Activated CD8-positive, alpha-beta memory T cell treated with anti-CD3 and anti-CD28 coated beads for 48 hours (primary cell): ENCODE results near the gene ASAP2.

ENCODE experiments used
- DNase-seq, 3 experiments: peaks; one replicate each; pipeline ENCODE4 v3.0.0-alpha.2; 2020; ENCODE audit warnings: low read depth in 2 of 3, low spot score in 2 of 3

ASAP2 gene

GRCh38 chr2:9205963-9206948, at the start of gene ASAP2:
ASAP2 (plus strand) TSS chr2:9206812; CDS start chr2:9207105, 293 bp downstream.
- DNase-seq = peak; percentile 6 to 24 (median 23)

- DNase-seq = no peak
These were observed 47.5 kb upstream of the ASAP2 start for GRCh38 chr2:9158786-9159779.

GRCh38 chr2:9160732-9161131, 45.9 kb upstream of the ASAP2 start:
- DNase-seq = no peak

GRCh38 chr2:9162841-9163240, 43.8 kb upstream of the ASAP2 start:
- no peak for DNase-seq

GRCh38 chr2:9163306-9164111, 43.1 kb upstream of the ASAP2 start:
- DNase-seq = no peak

- no peak for DNase-seq
These were observed 42.5 kb upstream of the ASAP2 start for GRCh38 chr2:9164112-9164608.

GRCh38 chr2:9165625-9166024, 41.0 kb upstream of the ASAP2 start:
- no peak for DNase-seq

- no peak for DNase-seq
These were observed 39.8 kb upstream of the ASAP2 start for GRCh38 chr2:9166579-9167377.

GRCh38 chr2:9167718-9168657, 38.6 kb upstream of the ASAP2 start:
- DNase-seq = no peak

GRCh38 chr2:9168821-9169221, 37.8 kb upstream of the ASAP2 start:
- no peak for DNase-seq

- DNase-seq = no peak
These were observed 37.1 kb upstream of the ASAP2 start for GRCh38 chr2:9169349-9170107.

GRCh38 chr2:9170458-9171130, 36.0 kb upstream of the ASAP2 start:
- no peak for DNase-seq

- DNase-seq = no peak
These were observed 31.7 kb upstream of the ASAP2 start for GRCh38 chr2:9174771-9175437.

GRCh38 chr2:9178110-9178903, 28.3 kb upstream of the ASAP2 start:
- DNase-seq = no peak

- no peak for DNase-seq
These were observed 27.6 kb upstream of the ASAP2 start for GRCh38 chr2:9178904-9179571.
